Lung (tissue), 12 donors: Measurements from ENCODE around the gene CD300LD. TPM values are rescaled to one million over a fixed set of nuclear protein-coding genes. Genes with fewer than 3 reads are reported as not detected.

ENCODE experiments used
- ATAC-seq: fragments of 200-7000 bp; cut with Tn5 transposase; one replicate; pipeline ENCODE4 v1.9.1; 2020; ENCODE audit warnings: moderate number of reproducible peaks; ENCODE audit not compliant: insufficient read depth, low FRiP score
- DNase-seq, 3 donors: peaks; one replicate each; pipeline ENCODE4 v3.0.0-alpha.2; 2013 to 2017
- H3K27ac ChIP-seq, 2 donors: one replicate each; pipeline ENCODE4 v1.5.1; 2013; ENCODE audit warnings: mild to moderate bottlenecking in 2 of 2, moderate library complexity in 2 of 2, control low read depth in 1 of 2, inconsistent platforms in 1 of 2, low read depth in 1 of 2, low read length in 1 of 2
- H3K27me3 ChIP-seq, 3 donors: one replicate each; pipeline ENCODE4 v1.5.1; 2013; ENCODE audit warnings: low read length in 2 of 3; ENCODE audit not compliant: control insufficient read depth in 3 of 3, insufficient read depth in 3 of 3
- H3K36me3 ChIP-seq, 4 donors: one replicate each; pipeline ENCODE4 v1.5.1; 2013; ENCODE audit warnings: low read length in 4 of 4, mild to moderate bottlenecking in 1 of 4, moderate library complexity in 1 of 4; ENCODE audit not compliant: control insufficient read depth in 4 of 4, insufficient read depth in 4 of 4
- H3K4me1 ChIP-seq, 5 donors: one replicate each; pipeline ENCODE4 v1.5.1; 2013; ENCODE audit warnings: low read length in 5 of 5, mild to moderate bottlenecking in 2 of 5, moderate library complexity in 1 of 5; ENCODE audit not compliant: control insufficient read depth in 5 of 5, insufficient read depth in 5 of 5
- H3K4me3 ChIP-seq: one replicate; pipeline ENCODE4 v1.5.1; 2013; ENCODE audit warnings: mild to moderate bottlenecking, control low read depth, moderate library complexity
- H3K9ac ChIP-seq, 2 donors: one replicate each; pipeline ENCODE4 v1.5.1; 2013; ENCODE audit warnings: low read length in 2 of 2, control low read depth in 1 of 2; ENCODE audit not compliant: insufficient read depth in 1 of 2
- H3K9me3 ChIP-seq, 4 donors: one replicate each; pipeline ENCODE4 v1.5.1; 2013; ENCODE audit warnings: low read length in 3 of 4, mild to moderate bottlenecking in 1 of 4, moderate library complexity in 1 of 4; ENCODE audit not compliant: control insufficient read depth in 4 of 4, insufficient read depth in 3 of 4
- CTCF ChIP-seq: IDR thresholded peaks from 2 replicates; pipeline ENCODE4 v1.5.1; 2012; ENCODE audit warnings: mild to moderate bottlenecking; ENCODE audit errors: control extremely low read depth, extremely low read depth
- WGBS, 2 donors: extraction: QIAGEN DNeasy Blood & Tissue Kit; methylation state at CpG; one replicate each; pipeline ENCODE4 v1.1.7; 2013; 5-methylcytosine and 5-hydroxymethylcytosine counted together
- polyA plus RNA-seq, 2 donors: library from polyadenylated mRNA; stranded (reverse); fragments of 200-250 nt; gene quantifications; one replicate each; pipeline ENCODE4 v1.2.1, GENCODE V29; 2013
- total RNA-seq, 2 donors: library from RNA; depleted of rRNA in 1 of 2; stranded (reverse); fragments of >200 nt in 1 of 2; gene quantifications; one replicate each; pipeline ENCODE4 v1.2.1, GENCODE V29; 2014 to 2021
- donor health status: control.
- donor health status: control.
- donor health status: Bipolar disorder and iron deficiency.
- donor health status: healthy.
- donor health status: DM: yes; HTN: yes; CAD: no.

Gene CD300LD
- total and polyA plus RNA-seq, 4 donors, result 0.25 to 0.52 TPM; not detected in 2

GRCh38 chr17:74567397-74567796 lies 24.7 kb downstream of the CD300LD start, which contains the start of gene CD300H:
Gene CD300H (minus strand): TSS chr17:74567509.
- Histone ChIP-seq H3K27me3 (peaks cover 0 to 2% (median 0%) of the 10 kb centered on the region in 3 donors), H3K36me3 (no peaks in the 10 kb centered on the region), H3K27ac (no peak within 1 kb of the TSS), H3K4me1 (peaks cover 0 to 10% (median 0%) of the 10 kb centered on the region in 5 donors), H3K9me3 (peaks cover 0 to 2% (median 0%) of the 10 kb centered on the region in 4 donors), H3K9ac (no peak within 1 kb of the TSS), H3K4me3 (no peak within 1 kb of the TSS)
- no peak for ATAC-seq
- 60 to 62% methylated on average over 2 of the region's 2 CpGs for WGBS, 2 donors
- no peak for DNase-seq
- no peak for TF ChIP-seq CTCF

GRCh38 chr17:74566132-74566753 lies 25.8 kb downstream of the CD300LD start:
- no peak for ATAC-seq
- peak in 1 of 3 donors; percentile 21 for DNase-seq

GRCh38 chr17:74565126-74565525 lies 27.0 kb downstream of the CD300LD start:
- Histone ChIP-seq H3K36me3 (no peaks in the 10 kb centered on the region), H3K4me1 (peaks cover 0 to 10% (median 0%) of the 10 kb centered on the region in 5 donors), H3K27ac (no peak overlapping the region), H3K27me3 (no peaks in the 10 kb centered on the region), H3K9me3 (peaks cover 0 to 2% (median 0%) of the 10 kb centered on the region in 4 donors), H3K9ac (no peak overlapping the region), H3K4me3 (no peak overlapping the region)
- TF ChIP-seq CTCF, result no peak
- no peak for DNase-seq
- no peak for ATAC-seq
- 32 to 44% methylated on average over 5 of the region's 5 CpGs for WGBS, 2 donors

More at GRCh38 chr17:74566132-74566753, 25.8 kb downstream of the CD300LD start:
- Histone ChIP-seq H3K27me3 (peaks cover 0 to 2% (median 0%) of the 10 kb centered on the region in 3 donors), H3K9me3 (peaks cover 0 to 2% (median 0%) of the 10 kb centered on the region in 4 donors), H3K4me3 (no peak overlapping the region), H3K36me3 (no peaks in the 10 kb centered on the region), H3K4me1 (peaks cover 0 to 10% (median 0%) of the 10 kb centered on the region in 5 donors), H3K27ac (no peak overlapping the region), H3K9ac (no peak overlapping the region)
- 37 to 46% methylated on average over 9 of the region's 9 CpGs for WGBS, 2 donors
- TF ChIP-seq CTCF, result peak; percentile 25

GRCh38 chr17:74563358-74563757 lies 28.7 kb downstream of the CD300LD start:
- 94 to 97% methylated on average over 1 of the region's 1 CpG for WGBS, 2 donors

More at GRCh38 chr17:74563358-74563757, 28.7 kb downstream of the CD300LD start:
- Histone ChIP-seq H3K4me3 (no peak overlapping the region), H3K27ac (no peak overlapping the region), H3K4me1 (peaks cover 0 to 3% (median 0%) of the 10 kb centered on the region in 5 donors), H3K9ac (no peak overlapping the region), H3K9me3 (peaks cover 0 to 4% (median 0%) of the 10 kb centered on the region in 4 donors), H3K36me3 (no peaks in the 10 kb centered on the region), H3K27me3 (peaks cover 0 to 2% (median 0%) of the 10 kb centered on the region in 3 donors)
- TF ChIP-seq CTCF, result no peak
- DNase-seq (no peak), ATAC-seq (no peak)
